KBM-7 (cell line): ENCODE measurements around the gene BORCS5.
"Not testable (repeated sequence)": the region's sequence is repeated elsewhere in the genome, so short reads cannot be mapped to it uniquely, and the experiment has no call there.

Source experiments
- DNase-seq: peaks from one replicate; pipeline ENCODE4 v3.0.0-alpha.2; 2015
- in situ Hi-C: fragments of 300-500 bp; cut with MboI; formaldehyde crosslinking; loops from 2 replicates; pipeline ENCODE4 v1.14.3; 2020; ENCODE audit warnings: low sequenced_read_pairs, low pct_unique_long_range_greater_than_20kb, mixed read lengths

Gene BORCS5

GRCh38 chr12:12380949-12381593, 24.2 kb downstream of the BORCS5 start:
- DNase-seq = no peak
- in situ Hi-C loops = loop anchor here (25.0 kb wide), 1 partner anchor 306 kb away; the partner anchor contains the start of gene GPR19

- no peak for DNase-seq
- in situ Hi-C loops = loop anchor here (25.0 kb wide), 1 partner anchor 305 kb away; the partner anchor contains the start of gene GPR19
Measured at GRCh38 chr12:12381982-12382381, 25.1 kb downstream of the BORCS5 start.

DNA sequence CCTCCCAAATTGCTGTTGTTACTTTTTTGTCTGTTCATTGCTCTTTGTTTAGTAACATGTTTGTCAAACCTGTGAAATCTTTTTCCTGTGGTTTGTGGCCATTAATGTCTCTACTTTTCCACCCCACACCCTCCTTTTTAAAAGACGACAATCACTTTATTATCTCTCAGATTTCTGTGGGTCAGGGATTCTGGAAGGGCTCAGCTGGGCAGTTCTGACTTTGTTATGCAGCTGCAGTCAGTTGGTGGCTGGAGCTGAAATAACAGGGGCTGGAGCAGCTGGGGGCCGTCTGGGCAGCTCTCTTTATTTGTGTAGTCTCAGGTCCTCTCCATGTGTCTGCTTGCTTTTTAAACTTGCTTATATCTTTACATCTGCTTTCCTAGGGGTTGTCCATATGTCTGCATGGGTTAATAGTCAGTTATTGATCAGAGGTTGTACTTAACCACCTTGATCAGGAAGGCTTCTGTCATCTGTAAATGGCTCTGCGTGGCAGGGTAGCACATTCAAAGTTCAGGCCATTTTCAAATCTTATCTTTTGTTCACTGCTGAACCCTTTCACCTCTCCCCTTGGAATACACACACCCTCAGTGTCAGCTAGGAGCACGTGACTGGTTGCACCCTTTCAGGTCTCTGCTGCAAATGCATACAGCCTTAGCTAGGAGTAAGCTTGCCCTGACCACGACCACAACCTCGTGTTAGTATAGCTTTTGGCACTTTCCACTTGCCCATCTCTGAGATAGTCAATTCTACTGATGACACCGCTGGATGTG, 27.9 kb downstream of the BORCS5 start:
- no peak for DNase-seq
- in situ Hi-C loops = loop anchor here (25.0 kb wide), 1 partner anchor 303 kb away; the partner anchor contains the start of gene GPR19

- in situ Hi-C loops = loop anchor here (25.0 kb wide), 1 partner anchor 300 kb away; the partner anchor contains the start of gene GPR19
- no peak for DNase-seq
Measured at GRCh38 chr12:12387501-12387900, 30.6 kb downstream of the BORCS5 start.

- DNase-seq = no peak
- in situ Hi-C loops = loop anchor here (25.0 kb wide), 1 partner anchor 295 kb away; the partner anchor contains the start of gene GPR19
Measured at GRCh38 chr12:12392413-12392812, 35.5 kb downstream of the BORCS5 start.

DNA sequence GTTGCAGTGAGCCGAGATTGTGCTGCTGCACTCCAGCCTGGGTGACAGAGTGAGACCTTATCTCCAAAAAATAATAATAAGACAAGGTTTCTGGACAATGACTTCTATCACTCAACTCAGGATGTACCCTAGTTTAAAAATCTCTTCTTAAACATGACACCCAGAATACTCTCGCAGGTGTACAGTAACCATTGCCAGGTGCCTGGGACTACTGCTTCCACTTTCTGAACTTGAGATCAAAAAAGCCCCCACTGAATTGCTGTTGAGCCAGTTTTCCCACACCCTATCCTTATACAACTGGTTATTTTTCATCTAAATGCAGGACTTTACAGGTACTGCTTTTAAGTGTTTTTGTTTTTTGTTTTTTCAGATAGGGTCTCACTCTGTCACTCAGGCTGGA, 36.3 kb downstream of the BORCS5 start:
- in situ Hi-C loops = loop anchor here (25.0 kb wide), 1 partner anchor 294 kb away; the partner anchor contains the start of gene GPR19
- DNase-seq = no peak

DNA sequence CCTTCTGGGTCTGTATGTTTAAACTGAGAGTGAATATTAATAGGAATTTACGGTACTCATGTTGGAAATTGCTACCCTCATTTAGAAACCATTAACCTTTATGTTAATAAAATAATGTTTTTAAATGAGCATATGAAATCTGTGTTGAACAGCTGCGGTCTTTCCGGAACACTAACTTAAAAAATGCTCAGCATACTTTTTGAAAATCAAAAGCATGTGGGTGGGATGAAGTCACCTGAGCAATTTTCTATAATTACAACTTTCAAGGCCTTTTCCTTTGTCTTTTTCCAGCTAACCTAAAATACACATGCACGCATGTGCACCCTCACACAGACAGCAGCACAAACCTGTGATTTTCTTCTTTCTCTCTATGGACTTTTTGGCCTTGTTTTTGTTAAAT, 39.8 kb downstream of the BORCS5 start:
- in situ Hi-C loops = loop anchor here (25.0 kb wide), 1 partner anchor 291 kb away; the partner anchor contains the start of gene GPR19
- no peak for DNase-seq

DNA sequence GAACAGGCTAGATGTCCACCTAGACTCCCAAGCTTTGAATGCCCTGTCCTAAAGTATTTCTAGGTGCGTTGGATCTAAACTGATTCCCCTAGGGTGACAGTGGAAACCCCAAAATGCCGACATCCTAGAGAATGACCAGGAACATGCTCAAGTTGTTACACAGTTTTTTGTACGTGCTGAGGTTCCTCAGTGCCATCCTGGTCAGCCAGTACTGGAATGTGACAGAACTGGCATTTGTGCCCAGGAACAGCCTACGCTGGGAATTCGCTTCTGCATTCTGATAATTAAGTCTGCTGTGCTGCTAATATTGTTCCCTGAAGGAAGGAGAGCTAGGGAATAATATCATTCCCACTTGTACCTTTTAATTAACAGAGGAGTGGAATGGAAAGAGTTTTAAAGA, 40.3 kb downstream of the BORCS5 start:
- in situ Hi-C loops = loop anchor here (25.0 kb wide), 1 partner anchor 290 kb away; the partner anchor contains the start of gene GPR19
- DNase-seq = no peak

GRCh38 chr12:12398026-12398859, 41.4 kb downstream of the BORCS5 start:
- DNase-seq = no peak
- in situ Hi-C loops = loop anchor here (25.0 kb wide), 1 partner anchor 289 kb away; the partner anchor contains the start of gene GPR19

DNA sequence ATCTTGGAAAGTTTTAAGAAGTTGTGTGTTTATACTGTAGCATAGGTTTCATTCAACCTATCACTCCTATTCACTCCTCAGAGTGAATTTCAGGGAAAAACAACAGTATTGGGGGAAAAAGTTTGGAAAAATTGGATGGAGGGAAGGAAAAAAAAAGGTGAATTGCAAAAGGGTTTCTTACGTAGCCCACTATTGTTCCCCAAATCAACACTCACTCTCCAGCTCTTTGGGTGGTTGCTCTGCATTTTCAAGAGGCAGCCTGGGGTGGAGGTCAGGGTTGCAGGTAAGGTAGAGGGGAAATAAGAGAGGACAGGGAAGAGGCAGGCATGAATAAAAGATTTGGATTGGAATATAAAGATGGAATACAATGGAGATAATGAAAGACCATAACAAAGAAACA, 42.3 kb downstream of the BORCS5 start:
- DNase-seq = no peak
- in situ Hi-C loops = loop anchor here (25.0 kb wide), 1 partner anchor 288 kb away; the partner anchor contains the start of gene GPR19

DNA sequence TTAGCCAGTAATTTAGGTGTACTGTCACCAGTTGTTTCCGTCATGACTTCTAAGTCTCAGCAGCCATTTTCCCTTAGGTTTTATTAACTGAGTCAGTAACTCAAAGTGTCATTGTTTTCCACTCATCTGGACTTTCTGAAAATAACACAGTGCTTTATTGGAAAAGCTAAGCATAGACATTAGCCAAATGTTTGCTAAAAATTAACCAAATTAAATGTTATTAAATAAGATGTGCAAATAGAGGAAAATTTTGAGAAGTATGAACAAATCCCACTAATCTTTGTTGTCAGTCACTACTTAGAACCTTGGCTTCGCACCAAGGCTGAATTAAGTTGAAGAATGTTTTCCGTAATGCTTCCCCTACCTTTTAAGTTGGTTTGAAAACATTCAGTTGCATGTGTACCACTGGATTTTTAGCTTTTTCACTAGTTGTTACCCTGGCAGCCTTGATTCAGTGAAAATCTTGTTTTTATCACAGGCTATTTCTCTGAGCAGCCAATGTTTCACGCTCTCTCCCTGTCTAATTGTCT, 43.0 kb downstream of the BORCS5 start:
- DNase-seq = no peak

GRCh38 chr12:12400793-12401192, 43.9 kb downstream of the BORCS5 start:
- in situ Hi-C loops = no loop called here
- DNase-seq = no peak

More for the DNA sequence above, 43.0 kb downstream of the BORCS5 start:
- in situ Hi-C loops = loop anchor here (25.0 kb wide), 1 partner anchor 287 kb away; the partner anchor contains the start of gene GPR19

DNA sequence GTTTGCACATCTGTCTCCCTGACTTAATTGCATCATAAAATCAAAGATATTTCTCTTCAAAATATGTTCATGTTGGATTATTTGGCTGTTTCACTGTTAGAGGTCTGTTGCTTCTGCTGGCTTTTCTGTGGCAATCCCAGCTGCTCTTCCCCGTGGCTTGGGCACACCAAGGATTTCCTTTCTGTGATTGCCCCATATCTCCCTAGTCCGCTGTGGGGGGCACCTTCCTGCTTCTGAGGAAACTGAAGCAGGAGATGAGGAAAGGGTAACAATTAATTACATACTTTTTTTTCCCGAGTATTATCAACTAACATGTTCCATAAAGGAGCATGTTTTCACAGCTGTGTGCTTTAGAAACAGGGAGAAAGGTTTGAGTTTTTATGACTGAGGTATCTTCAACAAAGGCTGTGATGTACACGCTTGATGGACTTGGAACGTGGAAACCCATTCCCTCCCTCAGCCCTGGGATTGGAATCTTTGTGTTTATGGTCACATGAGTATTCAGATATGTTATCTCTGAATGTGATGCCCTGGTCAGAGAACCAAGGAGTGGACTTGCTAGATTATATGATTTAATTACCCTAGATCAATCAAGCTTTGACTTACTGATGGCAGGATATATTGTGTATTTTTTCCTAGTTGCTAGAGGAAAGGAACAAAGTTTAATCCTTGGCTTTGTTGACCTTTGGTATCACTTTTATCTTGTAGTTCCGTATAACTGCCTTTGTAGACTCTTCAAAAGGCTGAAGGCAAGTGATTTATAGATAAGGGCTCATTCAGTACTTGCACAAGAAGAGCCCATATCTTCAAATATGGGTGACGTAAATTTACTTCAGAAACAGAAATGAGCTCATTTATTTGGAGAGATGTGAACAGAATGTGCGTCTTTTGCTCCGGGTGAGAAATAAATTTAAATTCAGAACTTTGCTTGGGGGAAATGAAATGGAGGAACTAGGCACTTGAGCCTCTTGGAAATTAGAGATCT, 46.7 kb downstream of the BORCS5 start:
- in situ Hi-C loops = no loop called here
- no peak for DNase-seq

GRCh38 chr12:12404297-12404696, 47.4 kb downstream of the BORCS5 start:
- DNase-seq = no peak
- in situ Hi-C loops = no loop called here

DNA sequence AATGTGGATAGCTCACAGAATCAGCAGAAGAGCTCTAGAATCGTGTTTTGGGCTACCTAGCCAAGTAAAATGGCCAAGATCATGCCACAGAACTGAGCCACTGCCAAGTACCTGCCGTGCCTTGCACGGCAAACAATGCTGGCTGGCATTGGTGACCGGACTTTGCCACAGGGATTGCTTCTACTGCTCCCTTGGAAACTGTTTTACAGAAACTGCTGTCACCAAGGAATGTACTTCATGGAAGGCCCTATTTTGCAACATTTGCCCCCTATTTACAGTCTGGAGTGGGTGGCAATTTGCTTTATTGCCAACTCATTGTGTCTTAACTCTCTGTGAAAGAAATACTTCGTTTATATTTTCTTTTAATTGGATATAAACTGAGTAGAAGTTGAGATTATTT, 49.0 kb downstream of the BORCS5 start:
- in situ Hi-C loops = no loop called here
- DNase-seq = no peak

GRCh38 chr12:12406762-12407161, 49.9 kb downstream of the BORCS5 start:
- no peak for DNase-seq
- in situ Hi-C loops = no loop called here

DNA sequence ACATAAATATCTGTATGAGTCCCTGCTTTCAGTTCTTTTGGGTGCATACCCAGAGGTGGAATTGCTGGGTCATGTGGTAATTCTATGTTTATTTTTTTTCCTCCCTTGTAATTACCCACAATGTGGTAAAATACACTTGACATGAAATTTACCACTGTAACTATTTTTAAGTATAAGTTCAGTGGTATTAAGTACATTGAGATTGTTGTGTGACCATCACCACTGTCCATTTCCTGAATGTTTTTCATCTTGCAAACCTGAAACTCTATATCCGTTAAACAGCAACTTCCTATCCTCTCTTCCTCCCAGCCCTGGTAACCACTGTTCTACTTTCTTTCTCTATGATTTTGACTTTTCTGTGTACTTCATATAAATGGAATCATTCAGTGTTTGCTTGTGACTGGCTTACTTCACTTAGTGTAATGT, 51.4 kb downstream of the BORCS5 start:
- no peak for DNase-seq
- in situ Hi-C loops = no loop called here

GRCh38 chr12:12409337-12409736, 52.5 kb downstream of the BORCS5 start:
- DNase-seq, in situ Hi-C loops: not testable (repeated sequence)
